H1 (cell line): ENCODE results near the gene SCN4A. TPM values are rescaled to one million over a fixed set of nuclear protein-coding genes. Genes with fewer than 3 reads are reported as not detected.
A peak's percentile ranks its signal among the peaks of the same experiment; 100 is the strongest.

ENCODE experiments used
- CTCF ChIA-PET: fragments of 300-600 bp; sonication (Branson Sonifier 250); formaldehyde crosslinking; loops from one replicate; lab custom pipeline; 2021; ENCODE audit not compliant: partially characterized antibody; lab: Charles Lee
- POLR2A ChIA-PET: fragments of 300-600 bp; sonication (Branson Sonifier 250); formaldehyde crosslinking; loops from one replicate; lab custom pipeline; 2021; ENCODE audit warnings: inconsistent platforms; ENCODE audit not compliant: partially characterized antibody; lab: Charles Lee
- DNase-seq, 2 experiments: peaks; one replicate each; pipeline versions ENCODE4 v3.0.0 to v3.0.0-alpha.2; 2010 to 2022; ENCODE audit warnings: low spot score in 2 of 2, low read depth in 1 of 2, mixed read lengths in 1 of 2
- FAIRE-seq: peaks from 2 replicates; lab custom pipeline; 2011; peaks lifted over from hg19 to GRCh38; lab: Jason Lieb, UNC
- H2AFZ ChIP-seq: 2 replicates; pipeline ENCODE4 v1.8.1; 2012; ENCODE audit warnings: low read length, inconsistent platforms
- H2AK5ac ChIP-seq: 2 replicates; pipeline ENCODE4 v1.6.1; 2013; ENCODE audit warnings: low read depth, low read length
- H2BK120ac ChIP-seq: replicated peaks from 2 replicates; pipeline ENCODE3; 2013; ENCODE audit warnings: low read depth, low read length, inconsistent platforms
- H2BK12ac ChIP-seq: 2 replicates; pipeline ENCODE4 v1.6.1; 2013; ENCODE audit warnings: low read depth, low read length
- H2BK15ac ChIP-seq: 2 replicates; pipeline ENCODE4 v1.6.1; 2013; ENCODE audit warnings: low read length
- H2BK20ac ChIP-seq: 2 replicates; pipeline ENCODE4 v1.6.1; 2013; ENCODE audit warnings: low read length
- H2BK5ac ChIP-seq: 2 replicates; pipeline ENCODE4 v1.6.1; 2013; ENCODE audit warnings: low read depth, low read length
- H3K14ac ChIP-seq: 2 replicates; pipeline ENCODE4 v1.6.1; 2013; ENCODE audit warnings: inconsistent platforms; ENCODE audit not compliant: insufficient read length
- H3K18ac ChIP-seq: 2 replicates; pipeline ENCODE4 v1.6.1; 2013; ENCODE audit warnings: low read length; ENCODE audit errors: extremely low read depth
- H3K23ac ChIP-seq: 2 replicates; pipeline ENCODE4 v1.6.1; 2013; ENCODE audit warnings: inconsistent platforms; ENCODE audit not compliant: insufficient read length
- H3K23me2 ChIP-seq: 2 replicates; pipeline ENCODE4 v1.6.1; 2013; ENCODE audit warnings: low read depth, low read length
- H3K27ac ChIP-seq: 2 replicates; pipeline ENCODE4 v1.6.1; 2011; ENCODE audit warnings: low read depth, low read length, inconsistent platforms
- H3K27me3 ChIP-seq, 4 experiments: replicated peaks in 1 of 4; 1 replicate in 1 of 4; 2 replicates in 3 of 4; pipeline versions ENCODE4 v1.6.1 to v1.8.1; 2011 to 2013; ENCODE audit warnings: low read length in 3 of 4, mild to moderate bottlenecking in 3 of 4, inconsistent platforms in 2 of 4, mixed read lengths in 2 of 4, moderate library complexity in 1 of 4; ENCODE audit not compliant: control insufficient read depth in 3 of 4, insufficient read depth in 3 of 4; ENCODE audit errors: extremely low read depth in 1 of 4
- H3K36me3 ChIP-seq, 4 experiments: 2 replicates each; pipeline versions ENCODE4 v1.6.1 to v1.8.1; 2011 to 2013; ENCODE audit warnings: mild to moderate bottlenecking in 4 of 4, low read length in 3 of 4, moderate library complexity in 2 of 4, control low read depth in 1 of 4, inconsistent platforms in 1 of 4; ENCODE audit not compliant: insufficient read depth in 4 of 4, control insufficient read depth in 2 of 4
- H3K4ac ChIP-seq: replicated peaks from 2 replicates; pipeline ENCODE3; 2013; ENCODE audit warnings: low read length, low read depth, mixed read lengths, inconsistent platforms; ENCODE audit not compliant: insufficient read length
- H3K4me1 ChIP-seq, 4 experiments: replicated peaks in 1 of 4; 1 replicate in 1 of 4; 2 replicates in 3 of 4; pipeline versions ENCODE4 v1.6.1 to v1.8.1; 2011 to 2013; ENCODE audit warnings: low read length in 3 of 4, inconsistent platforms in 2 of 4, mixed read lengths in 1 of 4; ENCODE audit not compliant: insufficient read depth in 4 of 4, control insufficient read depth in 3 of 4
- H3K4me2 ChIP-seq, 2 experiments: 2 replicates each; pipeline versions ENCODE4 v1.6.1 to v1.8.1; 2011 to 2013; ENCODE audit warnings: low read depth in 2 of 2, low read length in 2 of 2, control low read depth in 1 of 2, inconsistent platforms in 1 of 2, mild to moderate bottlenecking in 1 of 2; ENCODE audit not compliant: insufficient read depth in 1 of 2
- H3K4me3 ChIP-seq, 4 experiments: fragments of 200-600, 300-600 bp in 1 of 4; sonication (generic), shearing (Covaris generic), sonication (Bioruptor Twin) in 1 of 4; 2 replicates each; pipeline versions ENCODE4 v1.5.1 to v1.8.1; 2011 to 2016; ENCODE audit warnings: low read length in 4 of 4, low read depth in 3 of 4, control low read depth in 2 of 4, inconsistent platforms in 2 of 4, mild to moderate bottlenecking in 2 of 4, mixed read lengths in 1 of 4, moderate library complexity in 1 of 4; ENCODE audit not compliant: insufficient read depth in 2 of 4; ENCODE audit errors: extremely low read depth in 1 of 4
- H3K56ac ChIP-seq: replicated peaks from 2 replicates; pipeline ENCODE3; 2013; ENCODE audit warnings: low read depth, mild to moderate bottlenecking, mixed read lengths, low read length, inconsistent platforms; ENCODE audit not compliant: insufficient read length
- H3K79me1 ChIP-seq: 2 replicates; pipeline ENCODE4 v1.6.1; 2013; ENCODE audit warnings: low read depth, low read length, control low read depth
- H3K79me2 ChIP-seq, 2 experiments: 2 replicates each; pipeline versions ENCODE4 v1.6.1 to v1.8.1; 2012 to 2013; ENCODE audit warnings: low read length in 2 of 2, mild to moderate bottlenecking in 2 of 2, inconsistent platforms in 1 of 2; ENCODE audit not compliant: insufficient read depth in 2 of 2, control insufficient read depth in 1 of 2
- H3K9ac ChIP-seq, 4 experiments: replicated peaks in 1 of 4; 1 replicate in 1 of 4; 2 replicates in 3 of 4; pipeline versions ENCODE4 v1.6.1 to v1.8.1; 2011 to 2013; ENCODE audit warnings: low read depth in 3 of 4, low read length in 3 of 4, control low read depth in 2 of 4, mild to moderate bottlenecking in 2 of 4, moderate library complexity in 2 of 4, inconsistent platforms in 1 of 4; ENCODE audit errors: extremely low read depth in 1 of 4
- H3K9me3 ChIP-seq, 2 experiments: 2 replicates each; pipeline versions ENCODE4 v1.6.1 to v1.8.1; 2012 to 2013; ENCODE audit warnings: mild to moderate bottlenecking in 2 of 2, moderate library complexity in 2 of 2, control low read depth in 1 of 2, inconsistent platforms in 1 of 2, low read depth in 1 of 2, low read length in 1 of 2, mixed read lengths in 1 of 2; ENCODE audit not compliant: insufficient read depth in 2 of 2
- H4K20me1 ChIP-seq, 2 experiments: replicated peaks in 1 of 2; 2 replicates each; pipeline versions ENCODE3 to v1.8.1; 2011 to 2013; ENCODE audit warnings: inconsistent platforms in 2 of 2, low read length in 2 of 2, mild to moderate bottlenecking in 1 of 2; ENCODE audit not compliant: insufficient read depth in 2 of 2, control insufficient read depth in 1 of 2
- H4K5ac ChIP-seq: 2 replicates; pipeline ENCODE4 v1.6.1; 2013; ENCODE audit warnings: low read length, low read depth, mixed read lengths, inconsistent platforms; ENCODE audit not compliant: insufficient read length
- H4K8ac ChIP-seq: 2 replicates; pipeline ENCODE4 v1.8.0; 2013; ENCODE audit warnings: mild to moderate bottlenecking, moderate library complexity, low read length, inconsistent platforms; ENCODE audit not compliant: insufficient read depth; ENCODE audit errors: extremely low read depth
- H4K91ac ChIP-seq: replicated peaks from 2 replicates; pipeline ENCODE3; 2013; ENCODE audit warnings: low read length, mixed read lengths, inconsistent platforms; ENCODE audit not compliant: insufficient read length
- KDM1A ChIP-seq: fragments of 200-600, 300-600 bp; sonication (generic); IDR thresholded peaks from 2 replicates; pipeline ENCODE4 v1.7.1; 2016; ENCODE audit warnings: mild to moderate bottlenecking, low read length, borderline replicate concordance
- WGBS, 2 experiments: shearing (Covaris generic) in 1 of 2; methylation state at CpG; one replicate each; pipeline versions ENCODE4 v1.1.6 to v1.1.7; 2013 to 2015; ENCODE audit warnings: low lambda C conversion rate in 2 of 2, mixed read lengths in 2 of 2, inconsistent platforms in 1 of 2, low coverage in 1 of 2, missing lambda C conversion rate in 1 of 2; ENCODE audit not compliant: insufficient replicate concordance in 2 of 2, insufficient coverage in 1 of 2, insufficient read length in 1 of 2; ENCODE audit errors: extremely low coverage in 1 of 2, missing lambda C conversion rate in 1 of 2; 5-methylcytosine and 5-hydroxymethylcytosine counted together
- polyA plus RNA-seq, 7 experiments: library from polyadenylated mRNA; depleted of rRNA in 3 of 7; stranded (reverse) in 5 of 7; unstranded in 2 of 7; fragments of >200 nt in 5 of 7; fragments of 200-250 nt in 2 of 7; gene quantifications; 1 replicate in 5 of 7; 2 replicates in 1 of 7; 4 replicates in 1 of 7; pipeline versions ENCODE4 v1.2.1 to v1.2.3, GENCODE V29; 2011 to 2013; ENCODE audit warnings: missing spikeins in 2 of 7, mixed read lengths in 2 of 7
- total RNA-seq: library from RNA; stranded (reverse); fragmentation: NEBNext Ultra II Directional; extraction: Animal tissue kit (Norgen Biotek cat#: 25700); gene quantifications from 2 replicates; pipeline ENCODE4 v1.2.1, GENCODE V29; 2021

SCN4A gene
- total and polyA plus RNA-seq, 2 of the 8 experiments (the other 6 are each of a cell fraction or from before 2014, with no cell fraction given) = 5.0 to 8.5 TPM

DNA sequence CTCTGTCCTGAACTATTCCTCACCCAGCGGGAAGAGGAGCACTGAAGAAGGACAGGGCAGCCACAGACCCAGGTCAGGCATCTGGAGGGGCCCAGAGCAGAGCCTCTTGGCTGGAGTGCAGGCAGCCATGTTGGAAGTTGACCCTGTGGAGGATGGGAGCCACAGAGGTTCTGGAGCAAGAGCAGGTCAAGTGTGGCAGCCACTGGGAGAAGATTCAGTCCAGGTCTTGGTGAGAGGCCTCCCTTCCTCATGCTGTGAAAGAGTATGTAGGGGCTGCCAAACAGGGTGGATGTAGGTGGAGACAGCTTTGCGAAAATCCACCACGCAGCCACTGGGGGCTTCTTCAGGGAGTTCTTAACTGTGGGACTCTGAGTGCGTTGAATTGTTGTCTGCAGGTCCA is 40.0 kb downstream of the SCN4A start:
- Histone ChIP-seq H3K9ac (no peak overlapping the region), H3K27me3 (no peaks in the 10 kb centered on the region), H2AK5ac (no peak overlapping the region), H3K79me1 (no peaks in the 10 kb centered on the region), H3K9me3 (no peaks in the 10 kb centered on the region), H3K23me2 (no peaks in the 10 kb centered on the region), H3K14ac (no peak overlapping the region), H2BK120ac (no peak overlapping the region), H2BK12ac (no peak overlapping the region), H3K27ac (no peak overlapping the region), H4K5ac (no peak overlapping the region), H2AFZ (peak overlapping the region; percentile 41), H3K36me3 (no peaks in the 10 kb centered on the region), H4K8ac (peak overlapping the region; percentile 15; the same call in 1 of the 2 replicates), H3K79me2 (no peaks in the 10 kb centered on the region), H2BK5ac (no peak overlapping the region), H3K4ac (no peak overlapping the region), H3K4me3 (no peak overlapping the region), H2BK15ac (peak overlapping the region; percentile 95; the same call in 1 of the 2 replicates), H3K56ac (no peak overlapping the region), H3K4me1 (peaks cover 0 to 18% (median 12%) of the 10 kb centered on the region in 4 experiments; a peak in 6 of 7 replicates), H3K18ac (no peak overlapping the region), H4K20me1 (no peaks in the 10 kb centered on the region), H2BK20ac (no peak overlapping the region), H3K23ac (no peak overlapping the region), H3K4me2 (no peak overlapping the region), H4K91ac (no peak overlapping the region)
- POLR2A ChIA-PET = interaction anchor here (0.8 kb wide), 1 partner anchor 9 kb away, joined by 3 read pairs; no protein-coding TSS in a partner anchor
- 96% methylated on average over 4 of the region's 4 CpGs; no CpG with 5 or more reads in 1 of the 2 experiments for WGBS, 2 experiments
- FAIRE-seq (no peak), DNase-seq (no peak)
- CTCF ChIA-PET = interaction anchor here (0.9 to 11.4 kb wide), 11 partner anchors 14 to 93 kb away, joined by 3 to 164 read pairs (median 6); partner anchors contain the start of genes CSHL1, GH1 and GH2
- peak; percentile 71; the same call in 1 of the 2 replicates for TF ChIP-seq KDM1A
